GF-D8 (cell line): ENCODE results near the gene NEURL1B.
"Not testable (repeated sequence)": the region's sequence is repeated elsewhere in the genome, so short reads cannot be mapped to it uniquely, and the experiment has no call there.

ENCODE experiments used
- DNase-seq: peaks from one replicate; lab custom pipeline; 2025; lab: John Stamatoyannopoulos, UW

NEURL1B gene

GRCh38 chr5:172634106-172634899 is 6.8 kb upstream of the NEURL1B start:
- no peak for DNase-seq

GRCh38 chr5:172635038-172635437 is 6.0 kb upstream of the NEURL1B start:
- DNase-seq = no peak

GRCh38 chr5:172636279-172637050 is 4.6 kb upstream of the NEURL1B start:
- DNase-seq = no peak

- DNase-seq = no peak
Observed at GRCh38 chr5:172637110-172637580, 3.9 kb upstream of the NEURL1B start.

- DNase-seq = no peak
Observed at GRCh38 chr5:172637740-172638139, 3.3 kb upstream of the NEURL1B start.

GRCh38 chr5:172638209-172638768 is 2.8 kb upstream of the NEURL1B start:
- no peak for DNase-seq

- DNase-seq = no peak
Observed at GRCh38 chr5:172640139-172640538, 924 bp upstream of the NEURL1B start.

GRCh38 chr5:172641359-172642050 is 442 bp downstream of the NEURL1B start:
- no peak for DNase-seq

- DNase-seq = no peak
Observed at GRCh38 chr5:172642051-172642409, 967 bp downstream of the NEURL1B start.

GRCh38 chr5:172642486-172642885 is 1.4 kb downstream of the NEURL1B start:
- DNase-seq = no peak

GRCh38 chr5:172642926-172643871 is 2.1 kb downstream of the NEURL1B start:
- DNase-seq = no peak

- no peak for DNase-seq
Observed at GRCh38 chr5:172644266-172644665, 3.2 kb downstream of the NEURL1B start.

- no peak for DNase-seq
Observed at GRCh38 chr5:172644711-172645110, 3.6 kb downstream of the NEURL1B start.

- DNase-seq = no peak
Observed at GRCh38 chr5:172645271-172646055, 4.4 kb downstream of the NEURL1B start.

- DNase-seq = no peak
Observed at GRCh38 chr5:172646716-172647285, 5.7 kb downstream of the NEURL1B start.

GRCh38 chr5:172647352-172648012 is 6.4 kb downstream of the NEURL1B start:
- DNase-seq = no peak

- DNase-seq = no peak
Observed at GRCh38 chr5:172648013-172648381, 6.9 kb downstream of the NEURL1B start.

GRCh38 chr5:172648755-172649154 is 7.7 kb downstream of the NEURL1B start:
- DNase-seq = no peak

- DNase-seq = not testable (repeated sequence)
Observed at GRCh38 chr5:172656496-172656895, 15.4 kb downstream of the NEURL1B start.
